Esophagus squamous epithelium (tissue), 4 donors: ENCODE data around the gene CNTNAP2.

Experiments used
- CTCF ChIP-seq, 6 experiments: fragments of 450-650 bp in 4 of 6; fragments of 200-600 bp in 2 of 6; sonication (generic) in 2 of 6; IDR thresholded peaks; one replicate each; pipeline ENCODE4 v1.5.1; 2016 to 2019; ENCODE audit warnings: antibody characterized with exemption in 6 of 6, mild to moderate bottlenecking in 4 of 6, moderate library complexity in 4 of 6
- POLR2A ChIP-seq, 4 donors: fragments of 450-650 bp; IDR thresholded peaks; one replicate each; pipeline ENCODE4 v1.6.1; 2017; ENCODE audit warnings: antibody characterized with exemption in 4 of 4, mild to moderate bottlenecking in 4 of 4, moderate library complexity in 3 of 4

- TF ChIP-seq CTCF (IDR thresholded peaks at IDR 0.05): no peak
- TF ChIP-seq POLR2A (IDR thresholded peaks at IDR 0.05): no peak
Measured at GRCh38 chr7:147878912-147879661, 1762.5 kb downstream of the CNTNAP2 start.
